ENCODE results near the gene PRKRIP1.
"Not testable (repeated sequence)": the region's sequence is repeated elsewhere in the genome, so short reads cannot be mapped to it uniquely, and the experiment has no call there.

The PRKRIP1 gene

GRCh38 chr7:102395873-102396709 is at the start of gene PRKRIP1:
Gene PRKRIP1 (plus strand): TSS chr7:102396363. CDS start chr7:102396412, 49 bp downstream.
- FAIRE-seq: no peak

- FAIRE-seq: not testable (repeated sequence)
Measured at GRCh38 chr7:102346983-102347382, 49.2 kb upstream of the PRKRIP1 start.

- not testable (repeated sequence) for FAIRE-seq
Measured at GRCh38 chr7:102356344-102356743, 39.8 kb upstream of the PRKRIP1 start, which contains the start of gene SPDYE6. Gene SPDYE6 (minus strand): TSS chr7:102356444. CDS start chr7:102356023, 421 bp downstream.

GRCh38 chr7:102363549-102364393 is 32.4 kb upstream of the PRKRIP1 start:
- FAIRE-seq: not testable (repeated sequence)

GRCh38 chr7:102364394-102364886 is 31.7 kb upstream of the PRKRIP1 start:
- not testable (repeated sequence) for FAIRE-seq

- not testable (repeated sequence) for FAIRE-seq
Measured at GRCh38 chr7:102365390-102365789, 30.8 kb upstream of the PRKRIP1 start.

GRCh38 chr7:102370038-102370437 is 26.1 kb upstream of the PRKRIP1 start:
- not testable (repeated sequence) for FAIRE-seq

GRCh38 chr7:102372796-102373195 is 23.4 kb upstream of the PRKRIP1 start:
- not testable (repeated sequence) for FAIRE-seq

GRCh38 chr7:102376964-102377466 is 19.1 kb upstream of the PRKRIP1 start:
- no peak for FAIRE-seq

GRCh38 chr7:102380837-102381236 is 15.3 kb upstream of the PRKRIP1 start:
- not testable (repeated sequence) for FAIRE-seq

- FAIRE-seq: not testable (repeated sequence)
Measured at GRCh38 chr7:102381696-102382425, 14.3 kb upstream of the PRKRIP1 start.

GRCh38 chr7:102387064-102387463 is 9.1 kb upstream of the PRKRIP1 start:
- no peak for FAIRE-seq

- no peak for FAIRE-seq
Measured at GRCh38 chr7:102389810-102390209, 6.4 kb upstream of the PRKRIP1 start.

- FAIRE-seq: no peak
Measured at GRCh38 chr7:102390697-102391484, 5.3 kb upstream of the PRKRIP1 start.

- no peak for FAIRE-seq
Measured at GRCh38 chr7:102392330-102392729, 3.8 kb upstream of the PRKRIP1 start.

GRCh38 chr7:102393467-102393866 is 2.7 kb upstream of the PRKRIP1 start:
- no peak for FAIRE-seq

GRCh38 chr7:102395592-102395872 is 631 bp upstream of the PRKRIP1 start:
- no peak for FAIRE-seq

GRCh38 chr7:102396710-102397019 is 502 bp downstream of the PRKRIP1 start:
- no peak for FAIRE-seq

- no peak for FAIRE-seq
Measured at GRCh38 chr7:102398543-102398942, 2.4 kb downstream of the PRKRIP1 start.

GRCh38 chr7:102400360-102400759 is 4.2 kb downstream of the PRKRIP1 start:
- no peak for FAIRE-seq

GRCh38 chr7:102403563-102403962 is 7.4 kb downstream of the PRKRIP1 start:
- no peak for FAIRE-seq
